Keratinocyte (primary cell): Measurements from ENCODE around the gene FJX1. TPM values are rescaled to one million over a fixed set of nuclear protein-coding genes. Genes with fewer than 3 reads are reported as not detected.

ENCODE experiments used
- DNase-seq: peaks from one replicate; pipeline ENCODE4 v3.0.0-alpha.2; 2011; ENCODE audit warnings: low read depth, missing footprints, low spot score
- FAIRE-seq: peaks from 2 replicates; lab custom pipeline; 2011; peaks lifted over from hg19 to GRCh38; lab: Jason Lieb, UNC
- H2AFZ ChIP-seq: 2 replicates; pipeline ENCODE4 v1.6.0; 2012; ENCODE audit warnings: low read length, control low read depth, inconsistent platforms; ENCODE audit not compliant: control insufficient read depth
- H3K27ac ChIP-seq: 2 replicates; pipeline ENCODE4 v1.5.1; 2011; ENCODE audit warnings: low read length; ENCODE audit not compliant: control insufficient read depth, insufficient read depth
- H3K27me3 ChIP-seq: 3 replicates; pipeline ENCODE4 v1.6.0; 2011; ENCODE audit warnings: low read length; ENCODE audit not compliant: control insufficient read depth, insufficient read depth; ENCODE audit errors: extremely low read depth
- H3K36me3 ChIP-seq, 2 experiments: 2 replicates in 1 of 2; 3 replicates in 1 of 2; pipeline ENCODE4 v1.5.1; 2011; ENCODE audit warnings: low read length in 2 of 2, mild to moderate bottlenecking in 1 of 2; ENCODE audit not compliant: control insufficient read depth in 2 of 2, insufficient read depth in 2 of 2; ENCODE audit errors: extremely low read depth in 1 of 2
- H3K4me1 ChIP-seq: 3 replicates; pipeline ENCODE4 v1.5.1; 2011; ENCODE audit warnings: low read length; ENCODE audit not compliant: control insufficient read depth, insufficient read depth; ENCODE audit errors: extremely low read depth
- H3K4me2 ChIP-seq: 3 replicates; pipeline ENCODE4 v1.6.0; 2011; ENCODE audit warnings: low read depth, low read length; ENCODE audit not compliant: control insufficient read depth, insufficient read depth; ENCODE audit errors: extremely low read depth
- H3K4me3 ChIP-seq, 3 experiments: fragments of 200-600 bp in 1 of 3; sonication (generic) in 1 of 3; 2 replicates in 2 of 3; 3 replicates in 1 of 3; pipeline ENCODE4 v1.5.1; 2011 to 2016; ENCODE audit warnings: low read length in 3 of 3, mild to moderate bottlenecking in 3 of 3, control low read depth in 2 of 3, inconsistent platforms in 1 of 3, low read depth in 1 of 3, mixed read lengths in 1 of 3, mixed run types in 1 of 3, moderate library complexity in 1 of 3; ENCODE audit not compliant: control insufficient read depth in 2 of 3, insufficient read depth in 2 of 3; ENCODE audit errors: extremely low read depth in 1 of 3
- H3K79me2 ChIP-seq: 2 replicates; pipeline ENCODE4 v1.6.0; 2012; ENCODE audit warnings: low read length; ENCODE audit not compliant: control insufficient read depth, insufficient read depth
- H3K9ac ChIP-seq: 3 replicates; pipeline ENCODE4 v1.6.0; 2011; ENCODE audit warnings: low read length; ENCODE audit not compliant: control insufficient read depth, insufficient read depth; ENCODE audit errors: extremely low read depth
- H3K9me1 ChIP-seq: 3 replicates; pipeline ENCODE4 v1.6.0; 2011; ENCODE audit warnings: low read length; ENCODE audit not compliant: control insufficient read depth, insufficient read depth; ENCODE audit errors: extremely low read depth
- H3K9me3 ChIP-seq: 2 replicates; pipeline ENCODE4 v1.5.1; 2012; ENCODE audit warnings: low read depth, low read length; ENCODE audit not compliant: control insufficient read depth
- H4K20me1 ChIP-seq: 3 replicates; pipeline ENCODE4 v1.6.0; 2011; ENCODE audit warnings: low read length; ENCODE audit not compliant: control insufficient read depth, insufficient read depth; ENCODE audit errors: extremely low read depth
- CTCF ChIP-seq, 3 experiments: IDR thresholded peaks in 1 of 3; conservative IDR thresholded peaks in 1 of 3; optimal IDR thresholded peaks in 1 of 3; 2 replicates in 2 of 3; 3 replicates in 1 of 3; pipeline versions ENCODE3 to v1.5.1; 2011; ENCODE audit warnings: low read length in 3 of 3, mild to moderate bottlenecking in 3 of 3, moderate library complexity in 2 of 3, control low read depth in 1 of 3, inconsistent platforms in 1 of 3; ENCODE audit not compliant: insufficient read depth in 2 of 3; ENCODE audit errors: extremely low read depth in 1 of 3
- EZH2 ChIP-seq: IDR thresholded peaks from one replicate; pipeline ENCODE4 v1.6.1; 2012; ENCODE audit warnings: inconsistent platforms, mild to moderate bottlenecking, low read length, moderate library complexity
- dilution Hi-C: fragments of 300-500 bp; cut with MboI; formaldehyde crosslinking; loops from one replicate; pipeline ENCODE4 v1.7.0; 2020; ENCODE audit warnings: low sequenced_read_pairs; ENCODE audit not compliant: extremely low pct_ligation_motif_present
- polyA plus RNA-seq, 5 experiments: library from polyadenylated mRNA; depleted of rRNA in 3 of 5; stranded (reverse) in 3 of 5; stranded (forward) in 1 of 5; unstranded in 1 of 5; fragments of >200 nt; gene quantifications; 1 replicate in 1 of 5; 2 replicates in 3 of 5; 3 replicates in 1 of 5; pipeline versions ENCODE4 v1.2.1 to v1.2.3, GENCODE V29; 2011 to 2012; ENCODE audit warnings: missing spikeins in 2 of 5, low read depth in 1 of 5, low replicate concordance in 1 of 5

The FJX1 gene
- polyA plus RNA-seq, 1 donor (not counting 4 experiments of a cell fraction or from before 2014, with no cell fraction given), result 19.7 TPM

GRCh38 chr11:35579557-35580396, 38.5 kb upstream of the FJX1 start:
- Histone ChIP-seq H3K4me1 (peaks cover 31% of the 10 kb centered on the region), H3K4me2 (peak overlapping the region; percentile 54), H3K9me3 (no peaks in the 10 kb centered on the region), H3K9me1 (no peaks in the 10 kb centered on the region), H3K27me3 (no peaks in the 10 kb centered on the region), H3K27ac (peak overlapping the region; percentile 76), H3K4me3 (no peak overlapping the region), H3K36me3 (no peaks in the 10 kb centered on the region), H3K9ac (peak overlapping the region; percentile 5), H2AFZ (peak overlapping the region; percentile 11), H3K79me2 (no peaks in the 10 kb centered on the region), H4K20me1 (no peaks in the 10 kb centered on the region)
- TF ChIP-seq CTCF (optimal IDR thresholded peaks at IDR 0.05 in 1 of 3, IDR thresholded peaks at IDR 0.05 in 1 of 3, conservative IDR thresholded peaks at IDR 0.05 in 1 of 3; ENCODE audit: extremely low read depth in 1 of 3, insufficient read depth in 2 of 3, low read length in 3 of 3), result no peak
- no peak for TF ChIP-seq EZH2
- FAIRE-seq, result peak; percentile 93
- DNase-seq, result peak; percentile 21
- dilution Hi-C loops, result no loop called here

GRCh38 chr11:35580397-35580781, 37.9 kb upstream of the FJX1 start:
- dilution Hi-C loops, result no loop called here
- Histone ChIP-seq H3K9me3 (no peaks in the 10 kb centered on the region), H2AFZ (no peak overlapping the region), H3K4me3 (no peak overlapping the region), H3K9ac (no peak overlapping the region), H3K4me2 (no peak overlapping the region), H3K79me2 (no peaks in the 10 kb centered on the region), H3K27ac (peak overlapping the region; percentile 76), H4K20me1 (no peaks in the 10 kb centered on the region), H3K36me3 (no peaks in the 10 kb centered on the region), H3K27me3 (no peaks in the 10 kb centered on the region), H3K4me1 (peaks cover 37% of the 10 kb centered on the region), H3K9me1 (no peaks in the 10 kb centered on the region)
- no peak for TF ChIP-seq EZH2
- TF ChIP-seq CTCF (optimal IDR thresholded peaks at IDR 0.05 in 1 of 3, IDR thresholded peaks at IDR 0.05 in 1 of 3, conservative IDR thresholded peaks at IDR 0.05 in 1 of 3; ENCODE audit: extremely low read depth in 1 of 3, insufficient read depth in 2 of 3, low read length in 3 of 3), result no peak
- FAIRE-seq, result peak; percentile 36
- DNase-seq, result no peak
